Psoas muscle (tissue), 8 donors: ENCODE results near the gene TNFSF10. TPM values are rescaled to one million over a fixed set of nuclear protein-coding genes. Genes with fewer than 3 reads are reported as not detected.
"Not testable (repeated sequence)": the region's sequence is repeated elsewhere in the genome, so short reads cannot be mapped to it uniquely, and the experiment has no call there.

ENCODE experiments used
- ATAC-seq, 4 donors: fragments of 200-7000 bp; cut with Tn5 transposase; one replicate each; pipeline ENCODE4 v1.9.1; 2020; ENCODE audit warnings: moderate library complexity in 3 of 4, mild to moderate bottlenecking in 2 of 4
- DNase-seq, 2 donors: peaks; one replicate each; pipeline ENCODE4 v3.0.0-alpha.2; 2020
- H3K27ac ChIP-seq: fragments of 200-600 bp; one replicate; pipeline ENCODE4 v1.8.0; 2022
- H3K27me3 ChIP-seq, 3 donors: fragments of 200-600 bp in 1 of 3; one replicate each; pipeline versions ENCODE4 v1.6.1 to v1.8.0; 2013 to 2022; ENCODE audit warnings: low read length in 2 of 3, mild to moderate bottlenecking in 2 of 3, moderate library complexity in 1 of 3; ENCODE audit not compliant: insufficient read depth in 3 of 3
- H3K36me3 ChIP-seq, 2 donors: fragments of 200-600 bp in 1 of 2; one replicate each; pipeline versions ENCODE4 v1.6.1 to v1.8.0; 2013 to 2022; ENCODE audit warnings: low read depth in 1 of 2, mild to moderate bottlenecking in 1 of 2, moderate library complexity in 1 of 2; ENCODE audit not compliant: insufficient read depth in 1 of 2
- H3K4me1 ChIP-seq: fragments of 200-600 bp; one replicate; pipeline ENCODE4 v1.8.0; 2022
- H3K4me3 ChIP-seq: fragments of 200-600 bp; one replicate; pipeline ENCODE4 v1.8.0; 2022; ENCODE audit warnings: mild to moderate bottlenecking
- H3K9me3 ChIP-seq: fragments of 200-600 bp; one replicate; pipeline ENCODE4 v1.8.0; 2022
- CTCF ChIP-seq: fragments of 200-600 bp; IDR thresholded peaks from one replicate; pipeline ENCODE4 v1.8.0; 2022; ENCODE audit warnings: antibody characterized with exemption
- WGBS, 3 donors: extraction: QIAGEN DNeasy Blood & Tissue Kit; methylation state at CpG; one replicate each; pipeline versions ENCODE4 v1.1.6 to v1.1.7; 2013; 5-methylcytosine and 5-hydroxymethylcytosine counted together
- intact Hi-C, 2 donors: fragments of 100-400 bp; cut with DNase I; formaldehyde crosslinking; loops; one replicate each; pipeline versions ENCODE4 v1.11.0 to v1.14.2; 2022
- polyA plus RNA-seq, 3 donors: library from polyadenylated mRNA; stranded (reverse); fragments of 200-250 nt; gene quantifications; one replicate each; pipeline ENCODE4 v1.2.3, GENCODE V29; 2013
- total RNA-seq, 4 donors: library from RNA; stranded (reverse); fragmentation: NEBNext Ultra II Directional in 2 of 4; extraction: Animal tissue kit (Norgen Biotek cat#: 25700) in 2 of 4; gene quantifications; one replicate each; pipeline versions ENCODE4 v1.2.1 to v1.2.4, GENCODE V29; 2021 to 2023
- donor health status: healthy with polysubstance abuse.
- donor health status: DM: no; HTN: no; CAD: no; lungs with moderate emphysema.
- donor health status: Bipolar disorder and iron deficiency.
- donor health status: healthy.
- donor health status: DM: yes; HTN: yes; CAD: no.
- donor health status: DM: no; HTN: no; CAD: no.
- donor health status: DM: no; HTN: no; CAD: no.
- donor health status: DM: yes; HTN: yes; CAD: no.

TNFSF10 gene
- total and polyA plus RNA-seq, 7 donors: 5.5 to 18.6 (median 10.0) TPM

DNA sequence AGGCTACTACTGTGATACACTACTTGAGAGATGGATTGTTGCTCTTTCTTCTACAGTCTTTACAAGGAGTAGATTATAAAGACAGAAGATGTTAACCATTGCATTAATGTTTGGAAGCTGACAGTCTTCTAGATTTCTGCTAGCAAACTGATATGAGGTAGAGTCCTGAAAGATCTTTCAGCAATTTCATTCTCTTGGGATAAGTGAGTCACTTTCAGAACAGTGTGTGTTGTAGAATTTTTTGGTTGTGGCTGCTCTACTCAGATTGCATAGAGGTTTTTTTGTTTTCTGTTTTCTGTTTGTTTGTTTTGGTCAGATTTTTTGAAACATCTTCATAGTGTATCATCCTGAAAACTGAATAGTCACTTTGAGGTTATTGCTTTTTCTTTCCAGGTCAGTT, 17.1 kb downstream of the TNFSF10 start:
- Histone ChIP-seq H3K27me3 (no peaks in the 10 kb centered on the region), H3K4me3 (no peak overlapping the region), H3K9me3 (peaks cover 7% of the 10 kb centered on the region), H3K4me1 (no peaks in the 10 kb centered on the region), H3K27ac (no peak overlapping the region), H3K36me3 (peaks cover 0 to 29% of the 10 kb centered on the region in 2 donors)
- ATAC-seq (no peak), DNase-seq (no peak)
- no peak for TF ChIP-seq CTCF
- intact Hi-C loops: no loop called here

DNA sequence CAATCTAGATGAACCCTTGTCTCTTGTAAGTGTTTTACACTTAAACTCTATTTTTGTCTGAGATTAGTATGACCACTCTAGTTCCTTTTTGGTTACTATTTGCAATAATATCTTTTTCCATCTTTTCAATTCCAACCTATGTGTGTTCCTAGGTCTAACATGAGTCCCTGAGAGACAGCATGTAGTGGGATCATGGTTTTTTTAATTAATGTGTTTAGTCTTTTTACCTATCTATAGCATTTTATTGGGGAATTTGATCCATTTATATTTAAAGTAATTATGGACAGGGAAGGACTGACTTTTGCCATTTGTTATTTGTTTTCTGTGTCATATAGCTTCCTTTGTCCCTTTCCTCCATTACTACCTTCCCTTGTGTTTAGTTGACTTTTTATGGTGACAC, 21.7 kb downstream of the TNFSF10 start:
- Histone ChIP-seq H3K9me3 (peaks cover 10% of the 10 kb centered on the region), H3K36me3 (peaks cover 0 to 8% of the 10 kb centered on the region in 2 donors), H3K27ac (no peak overlapping the region), H3K4me3 (no peak overlapping the region), H3K27me3 (no peaks in the 10 kb centered on the region), H3K4me1 (no peaks in the 10 kb centered on the region)
- no peak for TF ChIP-seq CTCF
- intact Hi-C loops: no loop called here
- DNase-seq: no peak
- no peak for ATAC-seq

DNA sequence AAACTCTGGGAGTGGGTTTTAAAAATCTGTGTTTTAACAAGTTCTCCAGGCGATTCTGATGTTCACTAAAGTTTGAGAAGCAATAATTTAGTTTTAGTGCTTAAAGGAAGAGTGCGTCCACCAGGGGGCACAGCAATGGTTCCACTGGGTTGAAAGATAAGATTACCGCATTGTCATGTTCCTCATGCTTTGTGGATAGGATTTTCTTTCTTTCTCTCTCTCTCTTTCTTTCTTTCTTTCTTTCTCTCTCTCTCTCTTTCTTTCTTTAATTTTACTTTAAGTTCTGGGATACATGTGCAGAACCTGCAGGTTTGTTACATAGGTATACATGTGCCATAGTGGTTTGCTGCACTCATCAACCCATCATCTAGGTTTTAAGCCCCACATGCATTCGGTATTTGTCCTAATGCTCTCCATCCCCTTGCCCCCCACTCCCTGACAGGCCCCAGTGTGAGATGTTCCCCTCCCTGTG, 33.0 kb downstream of the TNFSF10 start:
- ATAC-seq: peak; percentile 54 to 83 (median 72)
- H3K9me3 ChIP-seq: not testable (repeated sequence)

GRCh38 chr3:172478116-172478515, 45.1 kb downstream of the TNFSF10 start:
- Histone ChIP-seq H3K9me3 (no peaks in the 10 kb centered on the region), H3K4me1 (no peaks in the 10 kb centered on the region), H3K4me3 (no peak overlapping the region), H3K36me3 (no peaks in the 10 kb centered on the region), H3K27me3 (no peaks in the 10 kb centered on the region), H3K27ac (no peak overlapping the region)
- ATAC-seq: no peak
- no peak for DNase-seq
- no peak for TF ChIP-seq CTCF
- 38 to 57% (median 51%) methylated on average over 1 of the region's 1 CpG for WGBS, 3 donors
- intact Hi-C loops: loop anchor here (5.0 to 10.0 kb wide), 4 partner anchors 113 to 833 kb away; partner anchors contain the start of gene FNDC3B (in 1 of the 2)

More for the DNA sequence above, 33.0 kb downstream of the TNFSF10 start:
- intact Hi-C loops: loop anchor here in 1 of 2 donors (5.0 kb wide), 1 partner anchor 107 kb away; no protein-coding TSS in a partner anchor
- peak; percentile 78 to 84 for DNase-seq
- not testable (repeated sequence) for H3K4me1 ChIP-seq, H3K27me3 ChIP-seq, H3K27ac ChIP-seq, H3K4me3 ChIP-seq, H3K36me3 ChIP-seq
- 27 to 31% (median 30%) methylated on average over 4 of the region's 4 CpGs for WGBS, 3 donors
- peak; percentile 81 for TF ChIP-seq CTCF

DNA sequence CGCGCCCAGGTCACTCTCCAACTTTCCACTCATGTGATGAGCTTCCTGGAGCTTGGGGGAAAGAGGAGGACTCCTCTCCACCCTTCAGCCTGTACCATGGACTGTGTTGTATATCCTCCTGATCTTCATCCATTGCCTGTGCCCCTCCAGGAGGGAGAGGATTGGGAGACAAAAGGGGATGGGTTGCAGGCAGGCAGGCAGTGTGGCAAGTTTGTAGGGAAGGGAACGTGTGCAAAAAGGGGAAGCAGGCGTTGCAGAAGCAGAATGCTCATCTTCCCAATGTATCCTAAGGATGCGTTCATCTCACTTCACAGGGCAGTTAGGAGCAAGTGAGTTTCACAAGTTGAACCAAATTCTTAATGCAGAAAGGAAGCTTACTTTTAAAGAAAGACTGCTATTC, 46.9 kb downstream of the TNFSF10 start:
- H3K36me3 ChIP-seq: no peaks in the 10 kb centered on the region
- H3K4me1 ChIP-seq: no peaks in the 10 kb centered on the region
- intact Hi-C loops: loop anchor here (5.0 to 10.0 kb wide), 4 partner anchors 112 to 832 kb away; partner anchors contain the start of gene FNDC3B (in 1 of the 2)
- no peak overlapping the region for H3K27ac ChIP-seq
- H3K9me3 ChIP-seq: peaks cover 8% of the 10 kb centered on the region
- peak overlapping the region; percentile 55 for H3K4me3 ChIP-seq
- DNase-seq (no peak), ATAC-seq (no peak)
- TF ChIP-seq CTCF: no peak
- no peaks in the 10 kb centered on the region for H3K27me3 ChIP-seq
- WGBS, 3 donors: 78 to 84% (median 80%) methylated on average over 5 of the region's 5 CpGs
